HG03097 (cell line): ENCODE measurements around the gene TFDP2.
A peak's percentile ranks its signal among the peaks of the same experiment; 100 is the strongest.
"Not testable (repeated sequence)": the region's sequence is repeated elsewhere in the genome, so short reads cannot be mapped to it uniquely, and the experiment has no call there.

Experiments
- ATAC-seq: cut with Tn5 transposase; IDR thresholded peaks from one replicate; pipeline ENCODE4 v1.9.1; 2021; ENCODE audit not compliant: unreplicated experiment, low FRiP score

Gene TFDP2

GRCh38 chr3:142077155-142077858 lies 72.0 kb downstream of the TFDP2 start:
- no peak for ATAC-seq

- not testable (repeated sequence) for ATAC-seq
Measured at GRCh38 chr3:142075656-142076055, 73.7 kb downstream of the TFDP2 start.

GRCh38 chr3:142072816-142073215 lies 76.5 kb downstream of the TFDP2 start:
- ATAC-seq, result no peak

GRCh38 chr3:142065932-142066331 lies 83.4 kb downstream of the TFDP2 start:
- ATAC-seq, result no peak

- ATAC-seq, result no peak
Measured at GRCh38 chr3:142065344-142065743, 84.0 kb downstream of the TFDP2 start.

GRCh38 chr3:142064454-142064853 lies 84.9 kb downstream of the TFDP2 start:
- ATAC-seq, result no peak

GRCh38 chr3:142057331-142057725 lies 92.0 kb downstream of the TFDP2 start:
- ATAC-seq, result no peak

GRCh38 chr3:142056656-142057330 lies 92.6 kb downstream of the TFDP2 start:
- ATAC-seq, result no peak

GRCh38 chr3:142053835-142054234 lies 95.5 kb downstream of the TFDP2 start:
- no peak for ATAC-seq

GRCh38 chr3:142053244-142053643 lies 96.1 kb downstream of the TFDP2 start:
- no peak for ATAC-seq

- no peak for ATAC-seq
Measured at GRCh38 chr3:142051351-142051750, 98.0 kb downstream of the TFDP2 start.

- ATAC-seq, result no peak
Measured at GRCh38 chr3:142047021-142047369, 102.3 kb downstream of the TFDP2 start.

- ATAC-seq, result no peak
Measured at GRCh38 chr3:142046320-142047020, 102.9 kb downstream of the TFDP2 start.

GRCh38 chr3:142040941-142041491 lies 108.3 kb downstream of the TFDP2 start:
- ATAC-seq, result peak; percentile 60

- ATAC-seq, result no peak
Measured at GRCh38 chr3:142035308-142035922, 113.9 kb downstream of the TFDP2 start.

- ATAC-seq, result no peak
Measured at GRCh38 chr3:142033292-142033691, 116.1 kb downstream of the TFDP2 start.

GRCh38 chr3:142031575-142031974 lies 117.8 kb downstream of the TFDP2 start:
- ATAC-seq, result no peak

GRCh38 chr3:142029791-142030190 lies 119.6 kb downstream of the TFDP2 start:
- ATAC-seq, result no peak

GRCh38 chr3:142029052-142029642 lies 120.2 kb downstream of the TFDP2 start:
- ATAC-seq, result peak; percentile 36

GRCh38 chr3:142028243-142028777 lies 121.0 kb downstream of the TFDP2 start:
- peak; percentile 46 for ATAC-seq
